ENCODE results near the gene TEX36.

DNA sequence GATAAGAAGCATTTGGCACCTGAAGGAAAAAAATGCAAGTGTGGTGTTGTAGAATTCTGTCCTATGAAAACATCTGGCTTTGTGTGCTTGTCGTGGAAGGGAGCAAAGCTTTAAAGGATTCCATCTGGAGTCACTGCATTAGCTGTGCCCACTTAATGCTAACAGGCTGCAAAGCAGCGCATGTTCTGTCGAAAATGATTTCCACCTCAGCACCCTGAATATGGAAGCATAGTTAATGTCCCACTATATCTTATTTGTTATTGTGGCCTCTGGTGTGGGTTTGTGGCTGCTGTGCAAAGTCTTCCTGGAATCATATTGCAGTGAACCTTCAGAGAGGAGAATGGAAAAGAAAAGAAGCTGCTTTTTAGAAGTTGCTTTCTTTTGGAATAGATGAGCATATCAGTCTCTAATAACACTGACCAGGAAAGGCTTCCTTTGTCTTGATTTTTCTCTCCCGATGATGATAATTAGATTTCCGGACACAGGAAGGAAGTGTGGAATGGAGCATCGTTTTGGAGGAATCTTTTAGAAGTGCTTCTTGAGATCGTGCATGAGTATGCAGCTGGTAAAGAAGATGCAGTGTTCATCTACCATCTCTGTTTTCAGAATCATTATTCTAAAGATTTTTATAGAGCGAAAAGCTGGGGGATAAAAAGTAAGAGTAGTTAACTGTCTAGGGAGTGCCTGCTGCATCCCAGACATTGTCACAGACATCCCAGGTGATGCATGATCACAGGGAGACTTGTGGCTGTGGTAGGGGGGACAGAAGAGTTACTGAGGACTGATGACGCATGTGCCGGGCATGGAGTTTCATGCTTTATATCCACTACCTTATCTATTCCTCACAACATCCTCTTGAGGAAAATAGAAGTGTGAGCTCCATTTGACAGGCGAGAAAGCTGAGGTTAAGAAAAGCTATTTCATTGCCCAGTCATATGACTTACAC is 54.6 kb downstream of the TEX36 start:
- TF ChIP-seq, protein P1, sequence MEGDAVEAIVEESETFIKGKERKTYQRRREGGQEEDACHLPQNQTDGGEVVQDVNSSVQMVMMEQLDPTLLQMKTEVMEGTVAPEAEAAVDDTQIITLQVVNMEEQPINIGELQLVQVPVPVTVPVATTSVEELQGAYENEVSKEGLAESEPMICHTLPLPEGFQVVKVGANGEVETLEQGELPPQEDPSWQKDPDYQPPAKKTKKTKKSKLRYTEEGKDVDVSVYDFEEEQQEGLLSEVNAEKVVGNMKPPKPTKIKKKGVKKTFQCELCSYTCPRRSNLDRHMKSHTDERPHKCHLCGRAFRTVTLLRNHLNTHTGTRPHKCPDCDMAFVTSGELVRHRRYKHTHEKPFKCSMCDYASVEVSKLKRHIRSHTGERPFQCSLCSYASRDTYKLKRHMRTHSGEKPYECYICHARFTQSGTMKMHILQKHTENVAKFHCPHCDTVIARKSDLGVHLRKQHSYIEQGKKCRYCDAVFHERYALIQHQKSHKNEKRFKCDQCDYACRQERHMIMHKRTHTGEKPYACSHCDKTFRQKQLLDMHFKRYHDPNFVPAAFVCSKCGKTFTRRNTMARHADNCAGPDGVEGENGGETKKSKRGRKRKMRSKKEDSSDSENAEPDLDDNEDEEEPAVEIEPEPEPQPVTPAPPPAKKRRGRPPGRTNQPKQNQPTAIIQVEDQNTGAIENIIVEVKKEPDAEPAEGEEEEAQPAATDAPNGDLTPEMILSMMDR (IDR thresholded peaks at IDR 0.05): no peak
- TF ChIP-seq POLR2A (IDR thresholded peaks at IDR 0.05): no peak
